HG02938 (cell line): ENCODE results near the gene RAB40C.
A peak's percentile ranks its signal among the peaks of the same experiment; 100 is the strongest.

ENCODE experiments used
- ATAC-seq: cut with Tn5 transposase; IDR thresholded peaks from one replicate; pipeline ENCODE4 v1.9.1; 2021; ENCODE audit warnings: mild to moderate bottlenecking, moderate library complexity; ENCODE audit not compliant: unreplicated experiment

RAB40C gene

GRCh38 chr16:574021-574760 is 15.7 kb upstream of the RAB40C start:
- ATAC-seq: no peak

DNA sequence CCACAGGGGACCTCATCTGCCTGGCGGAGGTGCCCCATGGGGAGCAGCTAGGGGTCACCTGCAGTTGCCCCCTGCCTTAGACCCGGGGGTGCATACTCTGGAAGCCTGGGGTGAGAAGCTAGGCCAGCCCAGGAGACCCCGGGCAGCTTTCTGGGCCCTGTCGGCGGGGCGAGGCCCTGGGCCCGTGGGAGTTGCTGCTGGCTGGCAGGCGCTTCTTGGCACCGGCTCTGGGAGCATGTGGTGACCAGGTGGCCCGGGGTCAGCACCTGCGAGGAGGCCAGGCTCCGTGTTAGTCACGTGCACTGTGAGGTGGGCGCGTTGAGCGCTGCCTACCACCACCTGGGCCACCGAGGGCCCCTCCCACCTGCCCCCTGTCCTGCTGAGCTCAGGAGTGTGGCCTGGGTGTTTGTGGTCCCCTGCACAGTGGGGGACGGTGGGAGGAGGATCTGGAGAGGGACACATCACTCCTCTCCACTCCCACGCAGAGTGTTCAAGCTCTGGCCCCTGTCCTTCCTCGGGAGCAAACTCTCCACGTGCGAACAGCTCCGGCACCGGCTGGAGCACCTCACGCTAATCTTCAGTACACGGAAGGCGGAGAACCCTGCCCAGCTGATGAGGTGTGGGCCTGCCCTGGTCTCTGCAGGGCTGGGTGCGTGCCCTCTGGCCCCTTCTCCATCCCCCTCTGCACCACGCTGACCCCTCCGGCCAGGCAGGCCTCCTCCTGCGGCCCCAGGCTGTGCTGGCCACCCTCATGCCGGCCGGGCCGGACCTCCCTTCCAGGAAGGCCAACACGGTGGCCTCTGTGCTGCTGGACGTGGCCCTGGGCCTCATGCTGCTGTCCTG is 14.3 kb upstream of the RAB40C start:
- ATAC-seq: no peak

GRCh38 chr16:576197-576822 is 13.6 kb upstream of the RAB40C start:
- no peak for ATAC-seq

GRCh38 chr16:576823-577201 is 13.1 kb upstream of the RAB40C start:
- no peak for ATAC-seq

GRCh38 chr16:577796-578195 is 12.1 kb upstream of the RAB40C start:
- ATAC-seq: no peak

GRCh38 chr16:578232-578869 is 11.5 kb upstream of the RAB40C start:
- ATAC-seq: no peak

DNA sequence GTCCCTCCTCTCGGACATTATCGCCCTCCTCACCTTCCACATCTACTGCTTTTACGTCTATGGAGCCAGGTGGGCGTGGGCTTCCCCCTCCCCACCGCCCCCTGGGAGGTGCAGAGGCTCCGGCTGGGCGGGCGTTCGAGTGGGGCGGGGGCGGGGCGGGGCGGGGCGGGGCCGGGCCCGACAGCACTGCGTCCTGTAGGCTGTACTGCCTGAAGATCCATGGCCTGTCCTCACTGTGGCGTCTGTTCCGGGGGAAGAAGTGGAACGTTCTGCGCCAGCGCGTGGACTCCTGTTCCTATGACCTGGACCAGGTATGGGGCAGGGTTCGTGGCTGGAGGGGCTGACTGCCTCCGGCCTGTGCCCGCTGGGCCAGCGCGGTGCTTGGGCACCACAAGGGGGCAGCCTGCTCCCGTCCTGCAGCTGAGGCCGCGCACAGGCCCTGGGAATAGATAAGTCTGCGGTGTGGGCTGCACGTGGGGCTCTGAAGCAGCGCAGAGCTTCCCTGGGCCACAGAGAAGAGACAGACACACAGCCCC is 10.9 kb upstream of the RAB40C start:
- ATAC-seq: no peak

- no peak for ATAC-seq
Observed at GRCh38 chr16:580141-580945, 9.5 kb upstream of the RAB40C start.

DNA sequence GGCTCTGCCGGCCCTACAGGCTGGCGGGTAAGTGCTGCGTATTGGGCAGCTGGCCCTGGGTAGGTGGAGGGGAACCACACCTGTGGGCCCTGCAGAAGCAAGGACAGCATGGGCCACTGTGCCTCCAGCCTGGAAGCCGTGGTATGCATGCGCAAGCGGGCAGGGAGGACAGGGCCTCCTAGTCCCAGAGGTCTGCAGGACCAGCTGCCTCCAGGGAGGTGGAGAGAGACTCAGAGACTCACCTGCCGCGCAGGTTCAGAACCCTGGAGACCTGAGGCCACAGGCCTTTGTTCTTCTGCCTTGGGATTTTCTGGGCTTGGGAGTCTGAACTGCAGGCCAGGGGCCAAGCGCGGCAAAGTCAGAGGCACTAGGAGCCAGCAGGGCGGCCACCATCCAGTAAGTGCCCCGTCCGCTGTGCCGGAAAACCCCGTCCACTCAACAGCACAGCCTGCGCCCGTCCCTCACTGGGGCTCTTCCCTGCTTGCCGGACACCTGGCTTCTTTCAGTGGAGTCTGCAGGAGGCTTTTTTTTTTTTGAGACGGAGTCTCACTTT is 8.8 kb upstream of the RAB40C start:
- ATAC-seq: no peak

DNA sequence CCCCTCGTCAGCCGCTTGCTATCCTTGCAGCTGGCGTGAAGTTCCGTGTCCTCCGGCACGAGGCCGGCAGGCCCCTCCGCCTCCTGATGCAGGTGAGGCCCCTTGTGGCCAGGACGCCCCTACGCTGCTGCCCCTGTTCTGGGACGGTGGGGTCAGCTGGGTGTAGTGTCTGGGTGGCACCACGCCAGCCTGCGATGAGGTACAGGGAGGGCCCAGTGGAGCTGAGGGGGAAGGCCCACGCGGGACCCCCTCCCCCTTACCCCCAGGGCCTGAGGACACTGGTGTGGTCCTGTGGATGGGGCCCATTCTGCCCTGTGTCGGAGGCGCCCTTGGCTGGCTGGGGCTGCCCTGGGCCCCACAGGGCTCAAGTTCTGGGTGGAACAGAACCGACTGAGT is 7.7 kb upstream of the RAB40C start:
- no peak for ATAC-seq

GRCh38 chr16:582614-583331 is 7.1 kb upstream of the RAB40C start:
- no peak for ATAC-seq

- no peak for ATAC-seq
Observed at GRCh38 chr16:583470-583814, 6.4 kb upstream of the RAB40C start.

DNA sequence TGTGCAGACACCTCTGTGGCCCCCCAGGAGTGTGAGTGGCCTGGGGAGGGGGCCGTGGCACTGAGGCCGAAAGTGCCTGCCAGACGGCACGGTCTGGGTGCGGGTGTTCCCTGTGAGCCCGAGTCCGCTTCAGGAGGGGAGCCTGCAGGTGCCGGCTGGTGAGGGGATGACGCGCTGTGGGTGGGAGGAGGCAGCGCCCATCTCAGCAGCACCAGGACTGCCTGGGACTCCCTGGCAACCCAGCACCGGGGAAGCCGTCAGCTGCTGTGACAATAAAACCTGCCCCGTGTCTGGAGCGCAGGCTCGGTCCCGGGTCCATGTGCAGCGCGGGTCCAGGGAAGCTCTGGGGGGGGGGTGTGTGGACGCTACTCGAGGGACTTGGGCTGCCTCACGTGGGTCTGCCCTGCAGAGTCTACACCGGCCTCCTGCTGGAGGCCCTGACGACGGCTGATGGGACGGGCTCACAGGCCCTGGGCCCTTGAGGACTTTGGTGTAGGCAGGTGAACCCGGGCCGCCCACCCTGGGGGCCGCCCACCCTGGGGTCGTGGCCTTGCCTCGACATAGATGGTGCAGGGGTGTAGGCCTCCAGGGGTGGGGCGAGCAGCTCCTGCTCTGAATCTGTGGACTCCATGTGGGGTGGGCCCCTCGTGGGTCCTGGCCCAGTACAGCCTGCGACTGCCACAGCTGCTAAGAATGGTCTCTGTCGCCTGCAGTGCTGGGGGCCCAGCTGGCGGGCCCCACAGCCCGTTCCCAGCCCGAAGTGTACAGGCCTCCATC is 5.9 kb upstream of the RAB40C start:
- ATAC-seq: no peak

- no peak for ATAC-seq
Observed at GRCh38 chr16:585351-585750, 4.5 kb upstream of the RAB40C start.

- no peak for ATAC-seq
Observed at GRCh38 chr16:586047-586644, 3.7 kb upstream of the RAB40C start.

DNA sequence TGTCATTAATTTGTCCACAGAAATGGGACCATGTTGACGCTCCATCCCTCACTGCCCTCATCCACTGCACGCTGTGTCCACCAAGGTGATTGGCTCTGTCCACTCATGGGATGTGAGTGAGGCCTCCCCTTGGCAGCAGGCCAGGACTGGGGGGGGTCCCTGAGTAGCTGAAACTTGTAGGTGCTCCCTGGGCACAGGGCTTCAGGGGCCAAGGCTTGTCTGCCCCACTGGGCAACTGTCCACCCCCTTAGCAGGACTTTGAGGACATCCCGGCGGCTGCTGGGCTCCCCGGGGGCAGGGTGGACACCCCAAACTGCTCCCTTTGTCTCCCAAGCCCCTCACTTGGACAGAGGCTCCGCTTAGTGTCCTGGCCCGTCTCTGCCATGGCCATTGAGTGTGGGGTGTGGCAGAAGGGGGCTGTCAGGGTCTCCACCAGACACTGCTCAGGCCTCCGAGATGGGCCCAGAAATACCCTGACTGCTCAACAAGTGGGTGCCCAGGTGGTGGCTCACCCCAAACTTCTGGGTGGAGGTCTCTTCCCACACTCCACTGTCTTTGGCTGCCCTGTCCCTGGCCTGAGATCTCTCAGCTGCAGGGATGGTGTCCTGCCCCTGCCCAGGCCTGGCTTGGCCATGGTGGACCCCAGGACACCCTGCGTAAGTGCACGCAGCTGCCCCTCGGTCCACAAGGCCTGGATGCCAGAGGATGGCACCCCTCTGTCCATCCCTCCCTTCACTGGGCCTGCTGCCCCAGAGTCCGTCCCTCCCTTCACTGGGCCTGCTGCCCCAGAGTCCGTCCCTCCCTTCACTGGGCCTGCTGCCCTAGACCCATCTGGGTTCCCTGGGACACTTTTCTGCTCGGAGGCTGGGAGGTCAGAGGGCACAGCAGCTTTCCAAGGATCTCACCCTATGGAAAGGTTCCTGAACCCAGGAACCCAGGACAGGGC is 2.9 kb upstream of the RAB40C start:
- no peak for ATAC-seq

DNA sequence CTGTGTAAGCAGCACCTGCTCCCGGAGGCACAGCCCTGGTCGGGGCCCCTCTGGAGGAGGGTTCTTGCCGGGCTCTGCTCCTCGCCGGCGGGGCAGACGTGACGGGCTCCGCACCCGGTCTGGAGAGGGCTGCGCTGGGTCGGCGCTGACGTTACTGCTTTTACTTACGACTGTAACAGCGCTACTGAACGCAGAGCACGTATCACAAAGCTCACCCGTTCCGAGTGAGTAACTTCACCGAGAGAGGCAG is 1.3 kb upstream of the RAB40C start:
- ATAC-seq: peak; percentile 20
